ENCODE measurements around the gene MAP3K13. TPM values are rescaled to one million over a fixed set of nuclear protein-coding genes. Genes with fewer than 3 reads are reported as not detected.

The MAP3K13 gene
- total RNA-seq, 4 donors from 2014 or later = 15.1 to 30.2 (median 24.0) TPM

GRCh38 chr3:185327062-185327461 lies 35.9 kb upstream of the MAP3K13 start:
- DNase-seq = no peak
- WGBS, 2 donors = 67 to 71% methylated on average over 5 of the region's 6 CpGs
- TF ChIP-seq CTCF (IDR thresholded peaks at IDR 0.05) = no peak
- TF ChIP-seq POLR2A (IDR thresholded peaks at IDR 0.05) = no peak
- Histone ChIP-seq H3K36me3 (no peaks in the 10 kb centered on the region), H3K27me3 (no peaks in the 10 kb centered on the region), H3K4me3 (no peak overlapping the region), H3K9me3 (no peaks in the 10 kb centered on the region), H3K4me1 (peaks cover 0 to 28% (median 0%) of the 10 kb centered on the region in 3 donors), H3K27ac (no peak overlapping the region)
- intact Hi-C loops (cut with DNase I) = no loop called here

GRCh38 chr3:185328324-185329004 lies 34.5 kb upstream of the MAP3K13 start:
- peaks cover 0 to 30% (median 2%) of the 10 kb centered on the region in 3 donors for H3K4me1 ChIP-seq
- intact Hi-C loops (cut with DNase I) = no loop called here
- H3K27ac ChIP-seq = peak overlapping the region in 3 of 4 donors; percentile 33 to 45 (median 43)
- H3K9me3 ChIP-seq = no peaks in the 10 kb centered on the region
- 43 to 72% methylated on average over 10 of the region's 10 CpGs for WGBS, 2 donors
- TF ChIP-seq POLR2A (IDR thresholded peaks at IDR 0.05) (no peak), CTCF (IDR thresholded peaks at IDR 0.05) (no peak)
- DNase-seq = no peak
- H3K36me3 ChIP-seq = no peaks in the 10 kb centered on the region
- no peaks in the 10 kb centered on the region for H3K27me3 ChIP-seq
- peak overlapping the region in 1 of 4 donors; percentile 14 for H3K4me3 ChIP-seq

GRCh38 chr3:185330238-185330637 lies 32.7 kb upstream of the MAP3K13 start:
- Histone ChIP-seq H3K27me3 (no peaks in the 10 kb centered on the region), H3K4me1 (peaks cover 0 to 30% (median 2%) of the 10 kb centered on the region in 3 donors), H3K36me3 (no peaks in the 10 kb centered on the region), H3K27ac (peak overlapping the region in 1 of 4 donors; percentile 33), H3K4me3 (no peak overlapping the region), H3K9me3 (no peaks in the 10 kb centered on the region)
- no peak for DNase-seq
- intact Hi-C loops (cut with DNase I) = no loop called here
- WGBS, 2 donors = 74 to 78% methylated on average over 3 to 6 of the region's 6 CpGs
- TF ChIP-seq POLR2A (IDR thresholded peaks at IDR 0.05) (no peak), CTCF (IDR thresholded peaks at IDR 0.05) (no peak)

GRCh38 chr3:185330644-185331043 lies 32.3 kb upstream of the MAP3K13 start:
- no peak for TF ChIP-seq POLR2A (IDR thresholded peaks at IDR 0.05)
- TF ChIP-seq CTCF (IDR thresholded peaks at IDR 0.05) = no peak
- H3K4me1 ChIP-seq = peaks cover 0 to 32% (median 2%) of the 10 kb centered on the region in 3 donors
- H3K36me3 ChIP-seq = no peaks in the 10 kb centered on the region
- H3K4me3 ChIP-seq = no peak overlapping the region
- 59 to 75% methylated on average over 3 of the region's 3 CpGs for WGBS, 2 donors
- H3K27me3 ChIP-seq = no peaks in the 10 kb centered on the region
- H3K27ac ChIP-seq = peak overlapping the region in 1 of 4 donors; percentile 33
- DNase-seq = no peak
- intact Hi-C loops (cut with DNase I) = no loop called here
- H3K9me3 ChIP-seq = no peaks in the 10 kb centered on the region

GRCh38 chr3:185332026-185332735 lies 30.8 kb upstream of the MAP3K13 start:
- Histone ChIP-seq H3K4me3 (no peak overlapping the region), H3K27me3 (no peaks in the 10 kb centered on the region), H3K36me3 (no peaks in the 10 kb centered on the region), H3K27ac (peak overlapping the region; percentile 22 to 51 (median 38)), H3K4me1 (peaks cover 0 to 38% (median 2%) of the 10 kb centered on the region in 3 donors), H3K9me3 (no peaks in the 10 kb centered on the region)
- DNase-seq = no peak
- WGBS, 2 donors = 17 to 19% methylated on average over 3 of the region's 3 CpGs
- intact Hi-C loops (cut with DNase I) = no loop called here
- no peak for TF ChIP-seq POLR2A (IDR thresholded peaks at IDR 0.05)
- TF ChIP-seq CTCF (IDR thresholded peaks at IDR 0.05) = peak in 1 of 6 experiments; percentile 3

All from esophagus squamous epithelium (tissue), 5 donors.